ENCODE results near the gene CST9L. TPM values are rescaled to one million over a fixed set of nuclear protein-coding genes. Genes with fewer than 3 reads are reported as not detected.

The CST9L gene
- total RNA-seq, 1 donor from 2014 or later = not detected

DNA sequence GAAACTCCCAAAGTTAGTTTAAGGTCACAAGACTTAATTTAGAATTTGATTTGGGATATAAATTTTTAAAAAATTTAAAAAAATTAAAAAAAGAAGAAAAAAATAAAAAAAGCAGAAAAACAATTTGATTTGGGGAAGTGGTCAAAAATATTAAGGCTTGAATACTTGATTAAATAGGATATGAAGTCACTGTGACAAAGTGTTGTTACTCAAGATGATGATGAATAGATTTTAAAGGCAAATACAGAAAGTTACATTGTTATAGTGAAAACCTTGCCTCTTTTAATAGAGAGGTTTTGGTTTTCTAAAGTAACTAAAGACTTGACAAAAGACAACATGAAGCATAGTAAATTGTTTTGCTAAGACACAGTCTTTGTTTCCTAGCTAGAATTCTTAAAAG lies 30.2 kb upstream of the CST9L start:
- Mint-ChIP-seq H3K36me3 (ENCODE audit: unreplicated experiment) (no peaks in the 10 kb centered on the region), H3K4me1 (ENCODE audit: low read depth, unreplicated experiment) (no peaks in the 10 kb centered on the region), H3K9me3 (ENCODE audit: unreplicated experiment) (no peaks in the 10 kb centered on the region), H3K27me3 (ENCODE audit: unreplicated experiment) (no peaks in the 10 kb centered on the region), H3K27ac (ENCODE audit: unreplicated experiment) (no peak overlapping the region), H3K4me3 (ENCODE audit: unreplicated experiment) (no peak overlapping the region)
- TF ChIP-seq, protein P1, sequence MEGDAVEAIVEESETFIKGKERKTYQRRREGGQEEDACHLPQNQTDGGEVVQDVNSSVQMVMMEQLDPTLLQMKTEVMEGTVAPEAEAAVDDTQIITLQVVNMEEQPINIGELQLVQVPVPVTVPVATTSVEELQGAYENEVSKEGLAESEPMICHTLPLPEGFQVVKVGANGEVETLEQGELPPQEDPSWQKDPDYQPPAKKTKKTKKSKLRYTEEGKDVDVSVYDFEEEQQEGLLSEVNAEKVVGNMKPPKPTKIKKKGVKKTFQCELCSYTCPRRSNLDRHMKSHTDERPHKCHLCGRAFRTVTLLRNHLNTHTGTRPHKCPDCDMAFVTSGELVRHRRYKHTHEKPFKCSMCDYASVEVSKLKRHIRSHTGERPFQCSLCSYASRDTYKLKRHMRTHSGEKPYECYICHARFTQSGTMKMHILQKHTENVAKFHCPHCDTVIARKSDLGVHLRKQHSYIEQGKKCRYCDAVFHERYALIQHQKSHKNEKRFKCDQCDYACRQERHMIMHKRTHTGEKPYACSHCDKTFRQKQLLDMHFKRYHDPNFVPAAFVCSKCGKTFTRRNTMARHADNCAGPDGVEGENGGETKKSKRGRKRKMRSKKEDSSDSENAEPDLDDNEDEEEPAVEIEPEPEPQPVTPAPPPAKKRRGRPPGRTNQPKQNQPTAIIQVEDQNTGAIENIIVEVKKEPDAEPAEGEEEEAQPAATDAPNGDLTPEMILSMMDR (IDR thresholded peaks at IDR 0.05; ENCODE audit: partially characterized antibody, unreplicated experiment) = no peak
- DNase-seq = no peak

DNA sequence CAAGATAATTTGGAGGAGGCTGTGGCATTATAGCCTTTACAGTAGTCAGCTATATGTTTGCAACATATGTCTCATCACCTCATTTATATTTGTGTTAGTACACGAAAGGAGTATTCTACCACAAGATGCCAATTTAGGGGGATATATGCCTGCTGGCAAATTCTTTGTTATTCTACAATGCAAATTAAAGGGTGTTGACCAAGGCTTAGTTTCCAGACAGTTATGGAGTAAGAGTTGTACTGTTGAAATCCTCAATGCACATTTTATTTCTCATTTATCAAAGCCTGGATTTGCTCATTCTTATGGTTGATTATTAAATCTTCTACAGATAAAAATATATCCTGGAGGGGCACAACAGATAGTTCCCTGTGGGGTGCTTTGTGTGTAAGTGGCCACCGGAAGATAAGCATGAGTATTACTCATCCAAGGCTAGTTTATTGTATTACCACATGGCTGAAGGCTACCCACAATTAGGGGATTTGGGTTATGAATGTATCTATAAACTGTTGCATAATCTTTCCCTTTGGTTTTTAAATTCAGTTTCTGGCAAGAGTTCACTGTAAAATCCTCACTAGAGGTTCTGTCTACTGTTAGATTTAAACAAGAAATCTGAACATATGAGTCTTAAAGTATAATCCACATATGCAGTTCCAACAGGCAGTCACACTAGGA lies 28.4 kb upstream of the CST9L start:
- no peaks in the 10 kb centered on the region for H3K9me3 Mint-ChIP-seq (ENCODE audit: unreplicated experiment)
- H3K27me3 Mint-ChIP-seq (ENCODE audit: unreplicated experiment) = no peaks in the 10 kb centered on the region
- H3K4me3 Mint-ChIP-seq (ENCODE audit: unreplicated experiment) = no peak overlapping the region
- TF ChIP-seq, protein P1 (IDR thresholded peaks at IDR 0.05; ENCODE audit: partially characterized antibody, unreplicated experiment) = no peak
- no peaks in the 10 kb centered on the region for H3K36me3 Mint-ChIP-seq (ENCODE audit: unreplicated experiment)
- no peak for DNase-seq
- no peaks in the 10 kb centered on the region for H3K4me1 Mint-ChIP-seq (ENCODE audit: low read depth, unreplicated experiment)
- no peak overlapping the region for H3K27ac Mint-ChIP-seq (ENCODE audit: unreplicated experiment)

DNA sequence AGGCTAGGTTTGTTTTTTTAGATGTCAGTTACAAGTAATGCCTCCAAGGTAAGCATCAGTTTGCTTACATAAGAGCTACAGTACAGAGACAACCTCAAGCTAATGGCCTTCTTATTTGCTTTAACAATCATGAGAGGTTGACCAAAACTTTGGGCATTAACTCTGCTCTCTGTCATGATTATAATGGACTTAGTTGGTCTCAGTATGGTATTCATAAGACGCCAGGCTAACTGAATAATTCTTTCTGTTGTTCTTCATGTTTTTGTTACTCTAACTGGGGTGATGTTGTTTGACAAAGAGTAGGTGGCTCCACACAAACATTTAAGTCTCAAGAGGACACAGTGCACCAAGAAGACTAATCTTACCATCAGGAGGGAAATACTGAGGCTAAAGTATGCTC lies 27.7 kb upstream of the CST9L start:
- no peak for DNase-seq
- Mint-ChIP-seq H3K36me3 (ENCODE audit: unreplicated experiment) (no peaks in the 10 kb centered on the region), H3K9me3 (ENCODE audit: unreplicated experiment) (no peaks in the 10 kb centered on the region), H3K4me3 (ENCODE audit: unreplicated experiment) (no peak overlapping the region), H3K27ac (ENCODE audit: unreplicated experiment) (no peak overlapping the region), H3K4me1 (ENCODE audit: low read depth, unreplicated experiment) (no peaks in the 10 kb centered on the region), H3K27me3 (ENCODE audit: unreplicated experiment) (no peaks in the 10 kb centered on the region)
- TF ChIP-seq, protein P1 (IDR thresholded peaks at IDR 0.05; ENCODE audit: partially characterized antibody, unreplicated experiment) = no peak

DNA sequence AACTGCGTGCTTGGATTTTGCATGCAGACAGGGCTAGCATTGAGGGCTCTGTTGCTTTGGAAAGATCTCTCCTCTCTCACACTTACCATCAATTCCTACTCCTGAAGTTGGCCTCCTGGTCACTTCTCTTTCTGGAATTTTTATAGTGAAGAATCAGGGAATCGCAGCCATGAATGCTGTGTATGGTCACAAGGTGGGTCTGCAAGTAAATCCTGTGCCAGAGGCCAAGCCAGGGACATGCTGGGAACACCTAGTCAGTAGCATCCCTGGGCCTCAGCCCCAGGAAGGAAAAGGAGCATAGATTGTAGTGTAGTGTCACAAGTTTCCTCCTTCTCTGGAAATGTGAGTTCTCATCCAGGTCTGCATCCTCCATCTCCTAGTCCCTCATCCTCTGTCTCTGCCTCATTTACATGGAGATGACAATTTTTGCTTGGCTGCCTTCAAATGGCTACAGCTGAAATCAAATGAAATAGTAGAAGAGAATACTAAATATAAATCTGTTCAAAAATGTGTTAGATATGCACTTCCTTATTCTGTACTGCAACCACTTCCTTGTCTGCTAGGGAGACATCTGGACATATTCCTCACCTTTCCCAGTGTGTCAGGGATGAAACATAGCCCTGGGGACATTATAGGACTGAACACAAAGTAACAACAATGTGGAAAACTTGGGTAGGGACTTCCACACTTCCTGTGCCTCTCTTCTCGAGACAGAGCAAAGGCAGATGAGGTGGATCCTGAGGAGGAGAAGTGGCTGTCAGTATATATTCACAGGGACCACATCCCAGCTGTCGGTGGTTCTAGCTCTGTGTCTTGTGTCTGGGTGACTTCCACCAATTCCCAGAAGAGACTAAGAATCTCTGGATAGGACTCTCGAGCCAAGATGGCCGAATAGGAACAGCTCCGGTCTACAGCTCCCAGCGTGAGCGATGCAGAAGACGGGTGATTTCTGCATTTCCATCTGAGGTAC lies 20.4 kb upstream of the CST9L start:
- Mint-ChIP-seq H3K9me3 (ENCODE audit: unreplicated experiment) (peaks cover 6% of the 10 kb centered on the region), H3K4me1 (ENCODE audit: low read depth, unreplicated experiment) (no peaks in the 10 kb centered on the region), H3K36me3 (ENCODE audit: unreplicated experiment) (no peaks in the 10 kb centered on the region), H3K4me3 (ENCODE audit: unreplicated experiment) (no peak overlapping the region), H3K27ac (ENCODE audit: unreplicated experiment) (no peak overlapping the region), H3K27me3 (ENCODE audit: unreplicated experiment) (peaks cover 6% of the 10 kb centered on the region)
- TF ChIP-seq, protein P1 (IDR thresholded peaks at IDR 0.05; ENCODE audit: partially characterized antibody, unreplicated experiment) = no peak
- DNase-seq = no peak

DNA sequence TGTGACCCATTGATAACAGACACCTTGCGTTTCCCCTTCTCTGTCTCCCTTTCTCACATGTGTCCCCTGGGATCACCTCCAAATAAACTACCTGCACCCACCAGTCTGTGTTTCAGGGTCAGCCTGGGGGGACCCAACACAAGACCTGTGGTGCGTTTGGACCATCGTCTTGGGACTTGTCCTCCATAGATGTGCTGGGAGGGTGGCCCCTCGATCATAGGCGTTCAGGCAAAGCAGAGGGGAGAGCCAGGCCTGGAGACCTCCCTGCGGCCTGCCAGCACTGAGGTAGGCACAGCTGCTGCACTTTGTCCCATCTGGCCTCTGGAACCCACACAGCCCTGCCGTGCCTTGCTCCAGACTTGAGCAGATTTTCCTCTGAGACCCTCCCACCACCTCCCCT lies 19.3 kb upstream of the CST9L start:
- no peak for DNase-seq
- TF ChIP-seq, protein P1 (IDR thresholded peaks at IDR 0.05; ENCODE audit: partially characterized antibody, unreplicated experiment) = no peak
- H3K9me3 Mint-ChIP-seq (ENCODE audit: unreplicated experiment) = peaks cover 6% of the 10 kb centered on the region
- H3K27me3 Mint-ChIP-seq (ENCODE audit: unreplicated experiment) = peaks cover 6% of the 10 kb centered on the region
- no peak overlapping the region for H3K27ac Mint-ChIP-seq (ENCODE audit: unreplicated experiment)
- no peaks in the 10 kb centered on the region for H3K36me3 Mint-ChIP-seq (ENCODE audit: unreplicated experiment)
- H3K4me1 Mint-ChIP-seq (ENCODE audit: low read depth, unreplicated experiment) = no peaks in the 10 kb centered on the region
- no peak overlapping the region for H3K4me3 Mint-ChIP-seq (ENCODE audit: unreplicated experiment)
